NCI-H187 treated with DMSO at 0.1 percent for 48 hours (cell line): ENCODE results near the gene HTT.

Experiments
- DNase-seq: peaks from one replicate; lab custom pipeline; 2025; lab: John Stamatoyannopoulos, UW

HTT gene

DNA sequence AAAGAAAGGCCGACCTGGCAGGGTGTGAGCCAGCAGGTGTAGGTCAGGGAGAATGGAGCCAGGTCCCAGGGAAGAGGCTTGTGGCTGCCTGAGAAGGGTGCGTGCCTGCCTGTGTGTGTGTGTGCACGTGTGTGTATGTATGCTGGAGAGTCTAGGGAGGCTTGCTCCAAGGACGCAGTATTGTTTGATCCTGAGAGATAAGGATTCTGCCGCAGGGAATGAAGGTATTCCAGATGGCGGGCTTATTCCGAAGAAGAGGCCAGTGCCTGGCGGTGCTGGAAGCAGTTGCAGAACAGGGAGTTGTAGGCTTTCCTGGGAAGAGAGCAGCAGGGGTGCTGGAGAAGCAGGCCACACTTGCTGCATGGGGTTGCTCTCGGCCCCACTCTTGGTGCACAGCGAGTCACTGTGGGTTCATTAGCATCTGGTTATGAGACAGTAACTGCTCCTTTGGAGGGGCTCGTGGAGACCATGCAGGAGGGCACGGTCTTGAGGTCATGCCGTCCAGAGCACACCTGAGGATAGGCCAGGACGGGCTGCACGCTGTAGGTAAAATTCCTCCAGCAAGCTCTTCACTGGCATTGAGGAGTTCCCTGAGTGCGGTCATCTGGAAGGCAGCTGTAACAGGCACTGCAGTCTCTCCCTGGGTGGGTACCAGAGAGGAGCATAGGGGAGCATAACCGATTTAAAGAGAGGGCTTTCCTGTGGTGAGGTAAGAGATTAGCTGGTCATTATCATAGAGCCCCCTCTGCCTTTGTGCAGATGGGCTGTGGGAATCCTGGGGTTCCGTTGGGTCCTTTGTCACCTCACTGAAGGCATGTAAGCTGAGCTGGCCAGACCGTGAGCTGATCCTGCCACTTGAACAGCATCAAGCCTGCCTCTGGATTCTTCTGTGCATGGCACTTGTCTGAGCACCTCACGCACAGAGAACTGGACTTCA is 144.6 kb downstream of the HTT start:
- no peak for DNase-seq

DNA sequence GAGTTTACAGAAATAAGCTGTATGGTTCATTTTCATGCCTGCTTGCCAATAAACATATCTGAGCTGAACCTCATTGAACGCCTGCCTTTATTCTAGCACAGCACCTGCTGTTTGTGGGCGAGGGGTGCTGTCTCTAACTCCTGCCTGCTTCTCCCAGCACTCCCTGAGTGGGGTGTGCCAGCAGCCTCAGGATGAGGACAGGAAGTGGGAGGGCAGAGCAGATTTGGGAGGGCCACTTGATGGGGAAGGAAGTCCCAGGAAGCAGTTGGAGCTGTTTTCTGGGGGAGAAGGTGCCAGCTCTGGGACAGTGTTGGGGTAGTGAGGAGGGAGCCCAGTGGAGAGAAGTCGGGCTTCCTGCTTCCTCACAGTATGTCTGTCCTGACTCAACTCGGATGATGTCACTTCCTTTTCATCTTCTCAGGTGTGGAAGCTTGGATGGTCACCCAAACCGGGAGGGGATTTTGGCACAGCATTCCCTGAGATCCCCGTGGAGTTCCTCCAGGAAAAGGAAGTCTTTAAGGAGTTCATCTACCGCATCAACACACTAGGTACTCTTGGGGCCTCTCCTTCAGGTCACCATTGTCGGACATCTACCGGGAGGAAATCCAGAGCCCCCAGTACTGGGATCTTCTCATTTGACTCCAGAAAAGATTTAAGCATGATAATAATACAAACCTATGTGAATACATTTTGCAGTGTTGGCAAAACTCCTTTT is 145.4 kb downstream of the HTT start:
- no peak for DNase-seq

DNA sequence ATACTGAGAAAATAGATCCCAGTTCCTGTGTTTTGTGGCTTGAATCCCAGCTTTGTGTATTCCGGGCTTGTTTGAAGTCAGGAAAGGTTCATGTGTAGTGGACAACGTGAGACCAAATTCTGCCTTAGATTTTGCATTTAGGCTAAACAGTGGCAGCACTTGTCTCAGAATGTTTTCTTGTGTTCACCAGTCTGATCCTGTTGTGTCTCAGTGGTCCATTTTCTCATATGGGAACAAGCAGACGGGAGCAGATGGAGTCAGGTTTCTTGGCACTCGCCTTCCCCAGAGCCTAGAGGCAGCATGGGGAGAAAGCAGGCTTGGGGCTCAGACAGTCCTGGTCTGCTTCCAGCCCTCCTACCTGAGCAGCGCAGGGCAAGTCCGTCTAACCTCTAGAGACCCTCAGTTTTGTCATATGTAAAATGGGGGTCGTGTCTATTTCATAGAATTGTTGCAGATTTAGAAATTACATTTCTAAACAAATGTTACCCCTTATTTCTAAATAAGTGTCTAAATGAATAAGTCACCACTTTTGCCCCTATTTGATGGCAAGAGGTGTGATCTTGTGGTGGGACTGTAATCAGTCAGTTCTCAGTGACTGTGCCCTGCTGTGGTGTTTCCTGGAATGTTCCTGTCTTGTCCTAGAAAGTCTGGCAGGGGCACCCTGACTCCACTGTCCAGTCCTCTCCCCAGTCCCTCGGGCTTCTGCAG is 146.1 kb downstream of the HTT start:
- no peak for DNase-seq

DNA sequence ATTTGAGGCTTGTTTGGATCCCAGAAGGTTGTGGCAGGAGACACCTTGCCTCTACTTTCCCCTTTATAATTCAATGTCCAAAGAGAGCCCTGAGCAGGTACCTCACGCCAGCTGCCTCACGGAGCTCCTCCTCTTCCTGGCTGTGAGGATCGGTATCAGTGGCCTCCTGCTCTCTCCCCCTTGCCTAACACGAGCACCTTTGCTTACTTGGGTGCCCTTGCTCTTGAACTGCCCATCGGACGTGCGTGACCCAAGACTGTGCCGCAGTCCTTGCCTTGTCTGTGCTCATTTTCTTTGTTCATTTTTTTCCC is 146.7 kb downstream of the HTT start:
- no peak for DNase-seq

DNA sequence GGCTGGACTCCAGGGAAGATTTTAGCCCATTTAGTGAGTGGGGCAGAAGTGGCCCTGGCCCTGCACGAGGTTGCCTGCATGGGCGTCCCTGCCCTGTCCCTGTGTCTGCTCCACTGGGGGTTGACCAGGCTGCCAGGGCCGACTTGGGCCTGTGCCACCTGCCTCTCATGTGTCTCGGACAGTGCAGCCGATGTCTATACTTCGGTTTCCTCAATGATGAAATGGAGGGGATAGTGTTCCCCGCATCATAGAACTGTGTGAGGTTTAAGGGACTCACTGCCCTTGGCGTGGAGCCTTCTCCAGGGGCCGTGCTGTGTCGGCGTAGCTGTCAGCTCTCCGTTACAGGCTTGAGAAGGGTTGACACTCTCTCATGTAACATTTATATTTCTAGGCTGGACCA is 147.5 kb downstream of the HTT start:
- no peak for DNase-seq

DNA sequence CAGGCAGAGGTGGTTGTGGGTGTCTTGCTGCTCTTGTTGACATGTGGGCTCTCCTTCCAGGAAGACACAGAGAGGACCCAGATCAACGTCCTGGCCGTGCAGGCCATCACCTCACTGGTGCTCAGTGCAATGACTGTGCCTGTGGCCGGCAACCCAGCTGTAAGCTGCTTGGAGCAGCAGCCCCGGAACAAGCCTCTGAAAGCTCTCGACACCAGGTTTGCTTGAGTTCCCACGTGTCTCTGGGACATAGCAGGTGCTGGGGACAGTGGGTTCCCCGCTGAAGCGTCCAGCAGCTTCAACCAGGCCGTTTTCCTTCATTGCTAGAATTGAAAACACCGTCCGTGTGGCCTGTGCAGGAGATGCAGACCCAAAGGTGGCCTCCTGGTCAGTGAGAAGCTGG is 148.9 kb downstream of the HTT start:
- no peak for DNase-seq

DNA sequence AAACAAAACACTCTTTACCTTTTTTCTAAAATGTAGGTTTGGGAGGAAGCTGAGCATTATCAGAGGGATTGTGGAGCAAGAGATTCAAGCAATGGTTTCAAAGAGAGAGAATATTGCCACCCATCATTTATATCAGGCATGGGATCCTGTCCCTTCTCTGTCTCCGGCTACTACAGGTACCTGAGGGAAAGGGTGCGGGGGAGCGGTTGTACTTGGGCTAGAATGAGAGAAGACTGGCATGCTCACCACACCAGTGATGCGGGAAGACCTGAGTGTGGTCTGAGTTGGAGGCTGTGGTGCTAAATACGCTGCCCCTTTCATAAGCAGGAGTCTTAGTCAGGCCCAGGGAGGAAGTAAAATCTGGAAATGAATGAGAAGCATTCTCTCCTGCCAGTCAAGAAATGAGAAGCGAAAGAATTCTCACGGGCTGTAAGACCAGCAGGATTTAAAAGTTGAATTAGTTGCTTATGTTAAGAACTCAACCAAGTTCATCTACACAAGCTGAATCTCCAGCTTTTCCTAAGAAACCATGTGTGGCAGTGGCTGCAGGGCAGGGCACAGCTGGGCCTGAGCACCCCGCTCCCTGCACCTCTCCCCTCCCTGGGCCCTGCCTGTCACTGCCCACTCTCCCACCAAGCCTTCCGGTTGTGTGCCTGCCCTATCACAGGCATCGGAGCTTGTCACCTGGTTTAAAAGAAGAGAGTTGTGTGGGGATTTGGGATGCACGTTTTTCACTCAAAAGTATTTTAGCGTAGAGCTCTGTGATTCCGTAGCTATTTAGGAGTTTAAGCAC is 149.7 kb downstream of the HTT start:
- no peak for DNase-seq

DNA sequence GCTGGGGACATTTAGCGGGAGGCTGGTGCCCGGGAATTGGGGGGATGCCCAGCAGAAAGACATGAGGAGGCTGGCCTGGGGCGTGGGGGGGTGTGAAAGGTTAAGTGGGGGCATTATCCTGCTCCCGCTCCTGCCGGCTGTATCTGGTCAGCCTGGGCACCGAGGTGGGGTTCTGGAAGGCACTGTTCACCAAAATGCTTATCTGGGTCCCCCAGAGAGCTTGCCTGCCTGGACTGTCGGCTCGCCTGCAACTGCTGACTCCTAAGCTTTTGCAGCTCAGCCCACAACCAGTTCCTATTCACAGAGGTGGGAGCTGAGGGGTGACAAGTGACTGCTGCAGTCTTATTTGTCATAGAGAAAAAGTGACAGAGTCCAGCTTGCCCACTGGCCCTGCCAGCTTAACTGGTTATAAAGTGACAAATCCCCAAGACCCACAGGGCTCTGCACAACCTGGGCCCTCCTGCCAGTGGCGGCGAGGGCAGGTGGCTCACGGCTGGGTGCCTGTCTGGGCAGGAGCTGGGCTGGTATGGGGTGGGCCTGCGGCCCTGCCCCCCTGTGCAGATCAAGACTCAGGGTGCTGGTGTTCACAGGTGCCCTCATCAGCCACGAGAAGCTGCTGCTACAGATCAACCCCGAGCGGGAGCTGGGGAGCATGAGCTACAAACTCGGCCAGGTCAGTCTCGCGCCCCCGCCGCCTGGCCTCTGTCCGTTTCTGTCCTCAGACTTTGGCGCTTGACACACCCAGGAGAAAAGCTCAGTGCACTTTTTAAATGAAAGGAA is 150.8 kb downstream of the HTT start:
- no peak for DNase-seq

DNA sequence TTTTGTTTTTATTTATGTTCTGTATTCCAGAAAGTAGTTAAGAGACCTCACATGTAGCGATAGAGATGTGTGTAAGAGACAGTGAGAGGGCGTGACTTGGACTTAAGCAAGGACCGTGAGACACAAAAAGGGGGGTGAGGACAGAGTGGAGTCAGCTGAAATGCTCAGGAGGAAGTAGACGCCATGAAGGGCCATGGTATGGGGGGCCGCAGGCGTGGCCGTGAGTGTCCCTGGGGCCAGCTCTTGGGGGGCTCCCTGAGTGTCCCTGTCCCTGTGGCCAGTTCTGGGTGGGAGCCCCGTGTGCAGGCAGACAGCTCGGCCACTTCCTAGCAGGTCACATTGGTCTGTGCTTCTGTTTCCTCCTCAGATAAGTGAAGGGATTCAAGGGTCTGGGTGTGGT is 151.5 kb downstream of the HTT start:
- no peak for DNase-seq

DNA sequence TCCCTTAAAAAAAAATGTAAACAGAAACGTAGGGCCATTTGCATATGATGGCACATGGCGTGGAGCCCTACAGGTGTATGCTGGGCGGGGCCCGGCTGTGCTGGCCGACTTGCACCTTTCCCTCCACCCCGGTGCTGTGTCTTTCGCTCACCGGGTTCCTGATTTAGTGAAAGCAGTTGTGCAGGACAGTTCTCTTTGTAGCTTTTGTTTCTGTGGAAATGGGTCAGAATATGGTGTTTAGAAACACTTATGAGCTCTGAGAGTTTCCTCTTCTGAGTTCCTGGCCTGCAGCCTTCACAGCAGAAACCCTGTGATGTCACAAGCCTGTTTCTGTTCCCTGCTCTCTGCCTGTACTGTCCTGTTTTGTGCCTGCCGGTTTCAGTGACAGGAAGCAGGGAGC is 152.0 kb downstream of the HTT start:
- no peak for DNase-seq

DNA sequence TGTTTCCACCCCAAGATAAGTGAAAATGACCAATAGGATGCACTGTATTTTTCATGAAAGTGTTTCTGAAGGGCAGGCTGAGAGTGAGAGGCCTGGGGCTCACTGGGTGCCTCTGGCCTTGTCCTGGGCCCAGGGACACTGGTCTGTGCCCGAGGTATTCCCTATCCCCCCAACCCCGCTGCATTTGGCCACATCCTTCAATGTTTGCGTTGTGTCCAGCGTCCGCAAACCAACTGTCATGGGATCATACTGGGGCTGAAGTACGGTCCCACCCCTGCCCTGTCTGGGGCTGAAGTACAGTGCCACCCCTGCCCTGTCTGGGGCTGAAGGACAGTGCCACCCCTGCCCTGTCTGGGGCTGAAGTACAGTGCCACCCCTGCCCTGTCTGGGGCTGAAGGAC is 152.5 kb downstream of the HTT start:
- no peak for DNase-seq

DNA sequence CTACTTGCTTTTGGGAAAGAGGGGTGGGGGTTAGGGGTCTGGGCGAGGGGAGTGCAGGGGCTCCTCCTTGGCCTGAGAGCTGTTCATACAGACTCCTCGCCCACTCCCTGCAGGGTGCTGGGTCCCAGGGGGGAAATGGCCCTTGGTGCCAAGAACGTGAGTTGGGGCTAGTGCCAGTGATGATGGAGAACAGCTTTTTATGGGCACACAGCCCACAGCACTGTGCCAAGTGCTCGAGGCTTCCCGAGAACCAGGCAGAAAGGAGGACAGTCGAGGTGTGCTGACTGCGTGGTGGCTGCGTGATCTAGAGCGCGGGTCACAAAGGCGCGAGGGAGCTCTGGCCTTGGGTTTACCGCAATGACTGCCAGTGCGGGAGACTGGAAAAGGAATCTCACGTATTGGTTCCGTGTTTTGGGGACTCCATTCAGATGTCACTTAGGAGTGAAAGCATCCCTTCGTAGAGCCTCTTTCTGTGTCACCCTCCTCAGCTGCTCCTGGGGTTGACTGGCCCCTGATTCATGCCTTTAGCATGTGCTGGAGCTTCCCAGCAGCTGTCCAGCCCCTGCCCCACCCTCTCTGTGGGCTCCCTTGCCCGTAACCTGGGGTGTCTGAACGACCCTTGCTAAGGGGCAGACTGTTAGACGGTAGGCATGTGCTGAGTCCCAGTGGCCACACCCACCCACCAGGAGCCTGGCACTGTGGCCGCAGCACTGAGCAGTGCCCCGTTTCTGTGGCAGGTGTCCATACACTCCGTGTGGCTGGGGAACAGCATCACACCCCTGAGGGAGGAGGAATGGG is 153.6 kb downstream of the HTT start:
- no peak for DNase-seq

DNA sequence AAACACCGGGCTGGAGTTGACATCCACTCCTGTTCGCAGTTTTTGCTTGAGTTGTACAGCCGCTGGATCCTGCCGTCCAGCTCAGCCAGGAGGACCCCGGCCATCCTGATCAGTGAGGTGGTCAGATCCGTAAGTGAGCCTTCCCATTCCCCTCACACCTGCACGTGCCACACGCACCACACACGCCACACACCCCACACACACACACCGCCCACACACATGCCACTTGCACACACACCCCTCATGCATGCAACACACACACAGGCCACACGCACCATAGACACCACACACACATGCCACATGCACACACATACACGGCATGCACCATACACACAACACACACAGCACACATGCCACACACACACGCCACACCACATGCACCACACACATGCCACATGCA is 154.4 kb downstream of the HTT start:
- DNase-seq = no peak

DNA sequence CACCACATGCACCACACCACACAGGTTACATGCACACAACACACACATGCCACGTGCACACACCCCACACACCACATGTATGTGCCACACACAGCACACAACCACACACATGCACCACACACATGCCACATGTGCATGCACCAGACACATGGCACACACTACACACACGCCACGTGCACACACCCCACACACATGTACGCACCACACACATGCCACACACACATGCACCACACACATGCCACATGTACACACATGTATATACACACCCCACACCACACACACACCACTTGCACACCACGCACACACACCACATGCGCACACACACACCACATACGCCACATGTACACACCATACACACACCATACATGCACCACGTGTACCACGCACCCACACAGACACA is 154.8 kb downstream of the HTT start:
- DNase-seq = no peak

DNA sequence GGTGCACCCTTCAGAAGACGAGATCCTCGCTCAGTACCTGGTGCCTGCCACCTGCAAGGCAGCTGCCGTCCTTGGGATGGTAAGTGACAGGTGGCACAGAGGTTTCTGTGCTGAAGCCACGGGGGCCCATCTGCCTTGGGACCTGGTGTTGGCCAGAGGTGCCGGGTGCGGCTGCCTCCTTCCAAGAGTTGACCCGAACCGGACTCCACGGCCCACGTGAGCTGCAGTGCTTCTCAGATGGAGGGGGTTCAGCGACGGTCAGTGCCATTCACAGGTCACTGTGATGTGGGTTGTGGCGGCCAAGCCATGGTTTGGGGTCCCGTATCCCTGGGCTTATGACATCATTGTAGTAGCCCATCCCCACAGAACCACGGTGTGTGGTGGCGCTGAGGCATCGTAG is 155.5 kb downstream of the HTT start:
- DNase-seq = no peak

DNA sequence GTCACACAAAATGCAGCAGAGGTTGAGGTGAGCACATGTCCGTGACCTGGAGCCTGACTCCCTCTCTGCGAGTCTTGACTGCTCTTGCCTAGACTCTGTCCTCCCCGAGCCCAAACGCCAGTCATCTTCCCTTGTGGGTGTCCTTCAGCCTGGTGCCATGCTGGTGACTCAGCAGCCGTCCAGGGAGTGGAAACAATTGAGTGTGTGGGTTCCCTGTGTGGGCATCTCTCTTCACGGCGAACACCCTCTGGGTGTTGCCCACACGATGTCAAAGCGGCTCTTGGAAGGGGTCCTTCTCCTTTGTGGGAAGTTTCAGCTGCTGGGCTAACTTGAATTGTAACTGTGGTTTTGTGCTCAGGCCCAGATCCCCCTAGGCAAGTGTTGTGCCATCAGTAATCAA is 157.0 kb downstream of the HTT start:
- DNase-seq = no peak

DNA sequence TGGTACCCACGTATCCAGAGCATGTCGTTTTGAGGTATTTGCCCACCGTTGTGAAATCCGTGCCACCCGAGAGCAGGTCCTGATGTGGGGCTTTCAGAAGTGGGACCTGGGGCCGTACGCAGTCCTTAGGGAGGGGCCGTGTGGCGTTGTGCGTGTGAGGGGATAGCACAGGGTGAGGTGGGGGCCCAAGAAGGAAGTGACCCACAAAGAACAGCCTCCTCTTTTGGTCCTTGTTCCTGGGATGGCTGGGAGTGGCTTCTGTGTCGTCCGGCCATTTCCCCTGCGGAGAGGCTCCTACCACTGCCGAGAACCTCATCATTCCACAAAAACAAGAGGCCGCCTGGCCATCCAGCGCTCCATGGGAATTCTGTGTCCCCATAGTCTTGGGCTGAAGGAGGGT is 157.5 kb downstream of the HTT start:
- DNase-seq = no peak

DNA sequence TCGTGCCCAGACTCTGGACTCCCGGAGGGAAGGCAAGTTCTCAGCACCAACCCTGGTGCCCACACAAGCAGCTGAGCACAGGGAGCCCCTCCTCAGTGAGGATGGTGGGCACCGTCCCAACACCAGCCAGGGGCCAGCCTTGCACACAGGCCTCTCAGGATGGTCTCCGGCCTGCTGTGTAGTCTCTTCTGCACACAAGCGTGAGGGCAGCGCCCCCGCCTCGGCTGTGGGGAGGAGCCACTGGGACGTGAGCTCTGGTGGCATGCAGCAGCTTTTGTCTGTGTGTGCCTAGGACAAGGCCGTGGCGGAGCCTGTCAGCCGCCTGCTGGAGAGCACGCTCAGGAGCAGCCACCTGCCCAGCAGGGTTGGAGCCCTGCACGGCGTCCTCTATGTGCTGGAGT is 158.4 kb downstream of the HTT start:
- DNase-seq = no peak

DNA sequence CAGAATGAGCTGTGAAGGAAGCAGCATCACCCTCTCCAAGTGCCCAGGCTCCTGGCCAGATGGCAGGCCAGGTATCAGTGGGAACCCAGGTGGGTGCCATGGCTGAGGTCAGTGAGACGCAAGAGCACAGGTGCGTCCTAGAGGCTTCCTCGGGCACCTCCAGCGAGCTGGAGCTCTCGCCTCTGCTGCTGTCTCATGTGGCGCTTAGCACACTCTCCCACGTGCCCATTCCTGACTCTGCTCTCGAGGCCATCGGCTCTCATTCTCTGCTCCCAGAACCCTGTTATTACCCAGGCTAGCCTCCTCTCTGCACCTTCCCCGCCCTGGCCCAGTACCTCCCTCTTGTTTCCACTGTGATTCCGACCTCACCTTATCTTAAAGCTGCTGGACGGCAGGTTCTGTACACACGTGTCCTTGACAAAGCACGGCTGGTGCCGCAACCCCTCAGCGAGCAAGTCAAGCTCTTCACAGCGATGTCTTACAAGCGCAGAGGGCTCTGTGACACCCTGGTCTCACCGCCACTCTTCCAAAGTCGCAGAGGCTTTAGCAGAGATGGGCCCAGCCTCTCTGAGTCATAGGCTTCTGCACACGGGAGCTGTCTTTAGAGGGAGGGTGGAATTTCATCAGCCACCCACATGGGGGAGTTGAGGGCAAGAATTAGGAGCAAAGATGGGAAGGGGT is 159.1 kb downstream of the HTT start:
- no peak for DNase-seq
